ENCODE data around the gene MKKS. TPM values are rescaled to one million over a fixed set of nuclear protein-coding genes. Genes with fewer than 3 reads are reported as not detected.

Gene MKKS
- total and polyA plus RNA-seq, 2 of the 13 experiments (the other 11 are each of a cell fraction or from before 2014, with no cell fraction given), result 26.7 to 34.5 TPM

DNA sequence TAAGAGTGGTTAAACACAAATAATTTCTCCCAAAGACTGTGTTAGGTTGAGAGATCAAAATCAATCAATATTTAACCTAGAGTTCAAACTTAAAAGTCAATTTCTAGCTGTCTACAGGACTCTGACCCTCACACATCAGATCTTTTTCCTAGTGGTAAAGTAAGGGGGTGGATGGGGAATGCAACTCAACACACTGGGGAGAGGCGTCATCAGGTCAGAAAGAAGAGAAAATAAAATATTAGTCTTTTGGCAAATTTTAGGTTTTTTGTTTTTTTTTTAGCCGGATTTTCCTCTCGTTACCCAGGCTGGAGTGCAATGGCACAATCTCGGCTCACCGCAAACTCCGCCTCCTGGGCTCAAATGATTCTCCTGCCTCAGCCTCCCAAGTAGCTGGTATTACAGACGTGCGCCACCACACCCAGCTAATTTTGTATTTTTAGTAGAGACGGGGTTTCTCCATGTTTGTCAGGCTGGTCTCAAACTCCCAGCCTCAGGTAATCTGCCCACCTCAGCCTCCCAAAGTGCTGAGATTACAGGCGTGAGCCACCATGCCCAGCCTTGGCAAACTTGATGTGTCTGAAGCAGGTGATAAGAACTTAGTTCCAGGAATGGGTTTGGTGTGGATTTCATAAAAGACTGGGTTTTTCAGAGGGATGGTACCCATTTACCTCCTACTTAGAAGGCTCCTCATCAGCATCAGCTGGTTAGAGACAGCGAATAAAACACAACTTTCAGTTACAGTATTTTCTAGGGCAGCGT, 65.9 kb downstream of the MKKS start (continued):
- TF ChIP-seq, protein P1, sequence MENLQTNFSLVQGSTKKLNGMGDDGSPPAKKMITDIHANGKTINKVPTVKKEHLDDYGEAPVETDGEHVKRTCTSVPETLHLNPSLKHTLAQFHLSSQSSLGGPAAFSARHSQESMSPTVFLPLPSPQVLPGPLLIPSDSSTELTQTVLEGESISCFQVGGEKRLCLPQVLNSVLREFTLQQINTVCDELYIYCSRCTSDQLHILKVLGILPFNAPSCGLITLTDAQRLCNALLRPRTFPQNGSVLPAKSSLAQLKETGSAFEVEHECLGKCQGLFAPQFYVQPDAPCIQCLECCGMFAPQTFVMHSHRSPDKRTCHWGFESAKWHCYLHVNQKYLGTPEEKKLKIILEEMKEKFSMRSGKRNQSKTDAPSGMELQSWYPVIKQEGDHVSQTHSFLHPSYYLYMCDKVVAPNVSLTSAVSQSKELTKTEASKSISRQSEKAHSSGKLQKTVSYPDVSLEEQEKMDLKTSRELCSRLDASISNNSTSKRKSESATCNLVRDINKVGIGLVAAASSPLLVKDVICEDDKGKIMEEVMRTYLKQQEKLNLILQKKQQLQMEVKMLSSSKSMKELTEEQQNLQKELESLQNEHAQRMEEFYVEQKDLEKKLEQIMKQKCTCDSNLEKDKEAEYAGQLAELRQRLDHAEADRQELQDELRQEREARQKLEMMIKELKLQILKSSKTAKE (CRISPR knock-in tag; IDR thresholded peaks at IDR 0.05; ENCODE audit: borderline replicate concordance), result peak; percentile 90
- TF ChIP-seq POLR2A (IDR thresholded peaks at IDR 0.05; ENCODE audit: insufficient read depth in 1 of 2, low read depth in 2 of 2, low read length in 2 of 2), result peak in 1 of 2 experiments; percentile 16; a peak in 1 of 4 replicates
- TF ChIP-seq ZNF251 (CRISPR knock-in tag; IDR thresholded peaks at IDR 0.05), result no peak
- no peak for TF ChIP-seq ZNF550 (CRISPR knock-in tag; IDR thresholded peaks at IDR 0.05; ENCODE audit: borderline replicate concordance)
- no peak for TF ChIP-seq CENPX (CRISPR knock-in tag; IDR thresholded peaks at IDR 0.05)
- no peak for TF ChIP-seq NRL (CRISPR knock-in tag; IDR thresholded peaks at IDR 0.05; ENCODE audit: borderline replicate concordance)
- TF ChIP-seq ZNF761 (CRISPR knock-in tag; conservative IDR thresholded peaks at IDR 0.05), result no peak
- TF ChIP-seq ZNF205 (CRISPR knock-in tag; IDR thresholded peaks at IDR 0.05), result peak; percentile 64; the same call in 1 of the 2 replicates
- TF ChIP-seq SMAD3 (CRISPR knock-in tag; IDR thresholded peaks at IDR 0.05), result peak; percentile 86
- TF ChIP-seq KLF9 (CRISPR knock-in tag; IDR thresholded peaks at IDR 0.05; ENCODE audit: low read depth), result no peak; the same call in none of the 2 replicates
- TF ChIP-seq MAFG (CRISPR knock-in tag; IDR thresholded peaks at IDR 0.05), result no peak
- TF ChIP-seq, protein P2, sequence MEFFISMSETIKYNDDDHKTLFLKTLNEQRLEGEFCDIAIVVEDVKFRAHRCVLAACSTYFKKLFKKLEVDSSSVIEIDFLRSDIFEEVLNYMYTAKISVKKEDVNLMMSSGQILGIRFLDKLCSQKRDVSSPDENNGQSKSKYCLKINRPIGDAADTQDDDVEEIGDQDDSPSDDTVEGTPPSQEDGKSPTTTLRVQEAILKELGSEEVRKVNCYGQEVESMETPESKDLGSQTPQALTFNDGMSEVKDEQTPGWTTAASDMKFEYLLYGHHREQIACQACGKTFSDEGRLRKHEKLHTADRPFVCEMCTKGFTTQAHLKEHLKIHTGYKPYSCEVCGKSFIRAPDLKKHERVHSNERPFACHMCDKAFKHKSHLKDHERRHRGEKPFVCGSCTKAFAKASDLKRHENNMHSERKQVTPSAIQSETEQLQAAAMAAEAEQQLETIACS (CRISPR knock-in tag; IDR thresholded peaks at IDR 0.05), result no peak
- TF ChIP-seq, protein P3, sequence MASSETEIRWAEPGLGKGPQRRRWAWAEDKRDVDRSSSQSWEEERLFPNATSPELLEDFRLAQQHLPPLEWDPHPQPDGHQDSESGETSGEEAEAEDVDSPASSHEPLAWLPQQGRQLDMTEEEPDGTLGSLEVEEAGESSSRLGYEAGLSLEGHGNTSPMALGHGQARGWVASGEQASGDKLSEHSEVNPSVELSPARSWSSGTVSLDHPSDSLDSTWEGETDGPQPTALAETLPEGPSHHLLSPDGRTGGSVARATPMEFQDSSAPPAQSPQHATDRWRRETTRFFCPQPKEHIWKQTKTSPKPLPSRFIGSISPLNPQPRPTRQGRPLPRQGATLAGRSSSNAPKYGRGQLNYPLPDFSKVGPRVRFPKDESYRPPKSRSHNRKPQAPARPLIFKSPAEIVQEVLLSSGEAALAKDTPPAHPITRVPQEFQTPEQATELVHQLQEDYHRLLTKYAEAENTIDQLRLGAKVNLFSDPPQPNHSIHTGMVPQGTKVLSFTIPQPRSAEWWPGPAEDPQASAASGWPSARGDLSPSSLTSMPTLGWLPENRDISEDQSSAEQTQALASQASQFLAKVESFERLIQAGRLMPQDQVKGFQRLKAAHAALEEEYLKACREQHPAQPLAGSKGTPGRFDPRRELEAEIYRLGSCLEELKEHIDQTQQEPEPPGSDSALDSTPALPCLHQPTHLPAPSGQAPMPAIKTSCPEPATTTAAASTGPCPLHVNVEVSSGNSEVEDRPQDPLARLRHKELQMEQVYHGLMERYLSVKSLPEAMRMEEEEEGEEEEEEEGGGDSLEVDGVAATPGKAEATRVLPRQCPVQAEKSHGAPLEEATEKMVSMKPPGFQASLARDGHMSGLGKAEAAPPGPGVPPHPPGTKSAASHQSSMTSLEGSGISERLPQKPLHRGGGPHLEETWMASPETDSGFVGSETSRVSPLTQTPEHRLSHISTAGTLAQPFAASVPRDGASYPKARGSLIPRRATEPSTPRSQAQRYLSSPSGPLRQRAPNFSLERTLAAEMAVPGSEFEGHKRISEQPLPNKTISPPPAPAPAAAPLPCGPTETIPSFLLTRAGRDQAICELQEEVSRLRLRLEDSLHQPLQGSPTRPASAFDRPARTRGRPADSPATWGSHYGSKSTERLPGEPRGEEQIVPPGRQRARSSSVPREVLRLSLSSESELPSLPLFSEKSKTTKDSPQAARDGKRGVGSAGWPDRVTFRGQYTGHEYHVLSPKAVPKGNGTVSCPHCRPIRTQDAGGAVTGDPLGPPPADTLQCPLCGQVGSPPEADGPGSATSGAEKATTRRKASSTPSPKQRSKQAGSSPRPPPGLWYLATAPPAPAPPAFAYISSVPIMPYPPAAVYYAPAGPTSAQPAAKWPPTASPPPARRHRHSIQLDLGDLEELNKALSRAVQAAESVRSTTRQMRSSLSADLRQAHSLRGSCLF (CRISPR knock-in tag; IDR thresholded peaks at IDR 0.05; ENCODE audit: borderline replicate concordance), result no peak
- 0 out of 2 replicates have a peak, but pooled peaks have one; percentile 1 for TF ChIP-seq ARNTL (CRISPR knock-in tag; IDR thresholded peaks at IDR 0.05)
- no peak for TF ChIP-seq NFE2 (CRISPR knock-in tag; IDR thresholded peaks at IDR 0.05)
- TF ChIP-seq, protein P4, sequence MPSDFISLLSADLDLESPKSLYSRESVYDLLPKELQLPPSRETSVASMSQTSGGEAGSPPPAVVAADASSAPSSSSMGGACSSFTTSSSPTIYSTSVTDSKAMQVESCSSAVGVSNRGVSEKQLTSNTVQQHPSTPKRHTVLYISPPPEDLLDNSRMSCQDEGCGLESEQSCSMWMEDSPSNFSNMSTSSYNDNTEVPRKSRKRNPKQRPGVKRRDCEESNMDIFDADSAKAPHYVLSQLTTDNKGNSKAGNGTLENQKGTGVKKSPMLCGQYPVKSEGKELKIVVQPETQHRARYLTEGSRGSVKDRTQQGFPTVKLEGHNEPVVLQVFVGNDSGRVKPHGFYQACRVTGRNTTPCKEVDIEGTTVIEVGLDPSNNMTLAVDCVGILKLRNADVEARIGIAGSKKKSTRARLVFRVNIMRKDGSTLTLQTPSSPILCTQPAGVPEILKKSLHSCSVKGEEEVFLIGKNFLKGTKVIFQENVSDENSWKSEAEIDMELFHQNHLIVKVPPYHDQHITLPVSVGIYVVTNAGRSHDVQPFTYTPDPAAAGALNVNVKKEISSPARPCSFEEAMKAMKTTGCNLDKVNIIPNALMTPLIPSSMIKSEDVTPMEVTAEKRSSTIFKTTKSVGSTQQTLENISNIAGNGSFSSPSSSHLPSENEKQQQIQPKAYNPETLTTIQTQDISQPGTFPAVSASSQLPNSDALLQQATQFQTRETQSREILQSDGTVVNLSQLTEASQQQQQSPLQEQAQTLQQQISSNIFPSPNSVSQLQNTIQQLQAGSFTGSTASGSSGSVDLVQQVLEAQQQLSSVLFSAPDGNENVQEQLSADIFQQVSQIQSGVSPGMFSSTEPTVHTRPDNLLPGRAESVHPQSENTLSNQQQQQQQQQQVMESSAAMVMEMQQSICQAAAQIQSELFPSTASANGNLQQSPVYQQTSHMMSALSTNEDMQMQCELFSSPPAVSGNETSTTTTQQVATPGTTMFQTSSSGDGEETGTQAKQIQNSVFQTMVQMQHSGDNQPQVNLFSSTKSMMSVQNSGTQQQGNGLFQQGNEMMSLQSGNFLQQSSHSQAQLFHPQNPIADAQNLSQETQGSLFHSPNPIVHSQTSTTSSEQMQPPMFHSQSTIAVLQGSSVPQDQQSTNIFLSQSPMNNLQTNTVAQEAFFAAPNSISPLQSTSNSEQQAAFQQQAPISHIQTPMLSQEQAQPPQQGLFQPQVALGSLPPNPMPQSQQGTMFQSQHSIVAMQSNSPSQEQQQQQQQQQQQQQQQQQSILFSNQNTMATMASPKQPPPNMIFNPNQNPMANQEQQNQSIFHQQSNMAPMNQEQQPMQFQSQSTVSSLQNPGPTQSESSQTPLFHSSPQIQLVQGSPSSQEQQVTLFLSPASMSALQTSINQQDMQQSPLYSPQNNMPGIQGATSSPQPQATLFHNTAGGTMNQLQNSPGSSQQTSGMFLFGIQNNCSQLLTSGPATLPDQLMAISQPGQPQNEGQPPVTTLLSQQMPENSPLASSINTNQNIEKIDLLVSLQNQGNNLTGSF (CRISPR knock-in tag; IDR thresholded peaks at IDR 0.05), result no peak

Measured in HepG2 (cell line).